ENCODE results near the gene ENPP1.

Gene ENPP1

DNA sequence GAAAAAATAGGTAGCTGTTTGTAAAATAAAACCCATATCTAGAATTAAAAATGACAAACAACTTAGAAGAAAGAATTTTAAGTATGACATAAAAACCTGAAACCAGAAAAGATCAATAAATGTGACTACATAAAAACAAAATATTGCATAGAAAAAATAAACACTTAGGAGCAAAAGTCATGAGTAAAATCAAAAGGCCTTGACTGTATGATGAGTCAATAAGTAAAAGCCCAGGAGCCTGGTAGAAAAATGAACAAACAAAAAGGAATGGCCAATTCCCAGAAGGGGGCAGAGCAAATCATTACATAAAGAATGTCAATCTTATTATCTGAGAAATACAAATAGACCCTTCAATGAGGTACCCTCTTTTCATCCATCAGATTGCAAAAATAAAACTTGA lies 20.7 kb upstream of the ENPP1 start:
- H3K9me3 Mint-ChIP-seq, result no peaks in the 10 kb centered on the region
- no peak overlapping the region for H3K27ac Mint-ChIP-seq
- H3K36me3 Mint-ChIP-seq (ENCODE audit: low read depth), result no peaks in the 10 kb centered on the region
- TF ChIP-seq, protein P1, sequence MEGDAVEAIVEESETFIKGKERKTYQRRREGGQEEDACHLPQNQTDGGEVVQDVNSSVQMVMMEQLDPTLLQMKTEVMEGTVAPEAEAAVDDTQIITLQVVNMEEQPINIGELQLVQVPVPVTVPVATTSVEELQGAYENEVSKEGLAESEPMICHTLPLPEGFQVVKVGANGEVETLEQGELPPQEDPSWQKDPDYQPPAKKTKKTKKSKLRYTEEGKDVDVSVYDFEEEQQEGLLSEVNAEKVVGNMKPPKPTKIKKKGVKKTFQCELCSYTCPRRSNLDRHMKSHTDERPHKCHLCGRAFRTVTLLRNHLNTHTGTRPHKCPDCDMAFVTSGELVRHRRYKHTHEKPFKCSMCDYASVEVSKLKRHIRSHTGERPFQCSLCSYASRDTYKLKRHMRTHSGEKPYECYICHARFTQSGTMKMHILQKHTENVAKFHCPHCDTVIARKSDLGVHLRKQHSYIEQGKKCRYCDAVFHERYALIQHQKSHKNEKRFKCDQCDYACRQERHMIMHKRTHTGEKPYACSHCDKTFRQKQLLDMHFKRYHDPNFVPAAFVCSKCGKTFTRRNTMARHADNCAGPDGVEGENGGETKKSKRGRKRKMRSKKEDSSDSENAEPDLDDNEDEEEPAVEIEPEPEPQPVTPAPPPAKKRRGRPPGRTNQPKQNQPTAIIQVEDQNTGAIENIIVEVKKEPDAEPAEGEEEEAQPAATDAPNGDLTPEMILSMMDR (IDR thresholded peaks at IDR 0.05; ENCODE audit: unreplicated experiment in 3 of 3), result no peak
- H3K4me1 Mint-ChIP-seq, result peaks cover 28% of the 10 kb centered on the region
- H3K4me3 Mint-ChIP-seq, result no peak overlapping the region
- no peaks in the 10 kb centered on the region for H3K27me3 Mint-ChIP-seq (ENCODE audit: low read depth)

DNA sequence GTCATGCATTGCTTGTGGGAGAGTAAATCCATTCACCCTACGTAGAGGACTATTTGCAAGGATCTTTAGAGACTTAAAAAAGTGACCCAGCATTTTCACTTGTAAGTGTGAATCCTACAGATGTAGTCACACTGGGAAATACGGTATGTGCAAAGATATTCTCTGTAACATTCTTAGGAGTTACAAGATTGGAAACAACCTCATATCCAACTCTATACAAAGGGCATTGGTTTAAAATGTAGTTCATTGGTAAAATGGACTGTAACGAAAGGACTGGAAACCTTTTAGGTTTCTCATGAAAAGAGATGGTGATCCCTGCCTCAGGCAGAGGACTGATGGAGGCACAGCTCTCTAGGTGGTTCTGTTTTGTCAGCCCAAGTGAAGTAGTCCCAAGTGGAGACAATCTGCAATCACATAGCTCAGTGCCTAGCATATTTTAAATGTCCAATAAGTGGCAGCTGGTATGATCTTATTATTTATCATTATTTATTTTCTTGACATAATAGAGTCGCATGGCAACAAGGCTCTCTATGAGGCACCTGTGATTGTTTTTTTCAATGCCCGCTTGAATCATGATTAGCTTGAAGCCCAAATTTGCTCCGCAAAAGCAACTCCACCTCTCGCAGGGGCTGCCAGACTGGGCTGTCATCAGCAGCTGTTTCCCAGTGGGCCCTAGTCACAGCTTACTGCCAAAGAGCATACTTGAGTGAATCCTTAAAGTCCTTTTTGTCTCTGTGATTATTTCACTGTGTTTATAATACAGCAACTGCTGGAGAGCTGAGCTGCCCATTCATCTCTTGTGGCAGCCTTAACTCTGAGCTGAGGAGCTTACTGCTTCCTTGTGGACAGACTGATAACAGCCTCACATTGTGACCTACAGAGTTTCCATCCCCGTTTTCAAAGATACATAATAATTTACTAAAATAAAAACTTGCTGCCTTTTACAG lies 19.8 kb upstream of the ENPP1 start:
- Mint-ChIP-seq H3K9me3 (no peaks in the 10 kb centered on the region), H3K4me3 (peak overlapping the region in 1 of 3 experiments; percentile 16), H3K4me1 (peaks cover 28% of the 10 kb centered on the region), H3K27ac (peak overlapping the region; percentile 34 to 70 (median 36)), H3K36me3 (ENCODE audit: low read depth) (no peaks in the 10 kb centered on the region), H3K27me3 (ENCODE audit: low read depth) (peaks cover 1% of the 10 kb centered on the region)
- TF ChIP-seq, protein P1 (IDR thresholded peaks at IDR 0.05; ENCODE audit: unreplicated experiment in 3 of 3), result peak in 2 of 3 experiments; percentile 18 to 22

DNA sequence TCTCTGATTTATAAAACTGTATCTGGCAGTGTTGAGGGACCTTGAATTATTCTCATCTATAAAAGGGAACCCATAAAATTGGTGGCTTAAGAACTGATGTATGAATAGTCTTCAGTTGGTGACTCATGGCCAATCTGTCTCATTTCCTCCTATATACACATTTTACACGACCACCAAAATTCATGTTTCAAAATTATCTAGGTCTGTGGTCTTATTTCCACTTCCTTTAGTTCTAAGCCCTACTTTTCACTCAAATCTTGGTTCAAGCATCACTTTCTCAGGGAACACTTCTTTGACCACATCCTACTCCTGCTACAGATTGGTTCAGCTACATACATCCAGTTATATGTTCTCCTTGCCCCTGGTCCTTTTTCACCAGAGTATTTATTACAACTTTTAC lies 18.6 kb upstream of the ENPP1 start:
- H3K27me3 Mint-ChIP-seq (ENCODE audit: low read depth), result peaks cover 3% of the 10 kb centered on the region
- H3K4me3 Mint-ChIP-seq, result no peak overlapping the region
- TF ChIP-seq, protein P1 (IDR thresholded peaks at IDR 0.05; ENCODE audit: unreplicated experiment in 3 of 3), result no peak
- H3K36me3 Mint-ChIP-seq (ENCODE audit: low read depth), result no peaks in the 10 kb centered on the region
- H3K4me1 Mint-ChIP-seq, result peaks cover 28% of the 10 kb centered on the region
- H3K9me3 Mint-ChIP-seq, result no peaks in the 10 kb centered on the region
- H3K27ac Mint-ChIP-seq, result peak overlapping the region in 1 of 3 experiments; percentile 34

DNA sequence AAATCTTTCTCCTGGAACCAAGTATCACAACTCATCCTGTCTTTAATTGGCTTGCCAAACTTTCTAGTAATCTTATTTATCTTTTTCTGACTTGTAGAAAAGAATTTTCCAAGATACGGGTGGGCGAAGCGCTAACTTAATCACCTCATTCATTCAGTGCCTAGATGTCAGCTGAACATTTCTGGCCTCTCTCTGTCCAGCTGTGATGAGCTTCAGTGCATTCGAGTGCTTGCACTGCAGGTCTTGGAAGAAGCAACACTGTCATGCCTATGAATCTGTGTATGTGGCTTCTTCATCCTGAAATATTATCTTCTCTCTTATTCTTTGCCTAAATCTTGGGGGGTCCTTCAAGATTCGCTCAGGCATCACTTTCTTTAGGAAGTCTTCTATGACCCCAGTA lies 16.3 kb upstream of the ENPP1 start:
- H3K4me1 Mint-ChIP-seq, result peaks cover 28% of the 10 kb centered on the region
- H3K27me3 Mint-ChIP-seq (ENCODE audit: low read depth), result peaks cover 3% of the 10 kb centered on the region
- H3K36me3 Mint-ChIP-seq (ENCODE audit: low read depth), result no peaks in the 10 kb centered on the region
- no peaks in the 10 kb centered on the region for H3K9me3 Mint-ChIP-seq
- no peak overlapping the region for H3K4me3 Mint-ChIP-seq
- TF ChIP-seq, protein P1 (IDR thresholded peaks at IDR 0.05; ENCODE audit: unreplicated experiment in 3 of 3), result no peak
- H3K27ac Mint-ChIP-seq, result peak overlapping the region in 1 of 3 experiments; percentile 8

DNA sequence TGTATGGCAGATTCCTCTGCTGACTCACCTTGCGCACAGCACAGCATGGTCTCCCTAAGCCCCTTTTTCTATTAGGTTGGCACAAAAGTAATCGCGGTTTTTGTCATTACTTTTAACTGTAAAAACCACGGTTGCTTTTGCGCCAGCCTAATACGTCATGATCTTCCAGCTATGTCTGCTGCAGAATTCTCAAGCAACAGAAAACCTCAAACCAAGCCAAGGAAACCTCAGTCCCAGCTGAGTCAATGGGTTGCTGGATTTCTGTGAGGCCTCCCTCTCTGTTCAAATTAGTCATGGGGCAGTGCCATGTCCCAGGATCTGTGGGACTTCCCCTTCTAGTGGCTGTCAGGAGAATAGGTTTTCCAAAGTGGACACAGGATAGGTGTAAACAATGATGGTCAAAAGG lies 15.7 kb upstream of the ENPP1 start:
- H3K4me1 Mint-ChIP-seq, result peaks cover 28% of the 10 kb centered on the region
- no peak overlapping the region for H3K27ac Mint-ChIP-seq
- no peak overlapping the region for H3K4me3 Mint-ChIP-seq
- H3K27me3 Mint-ChIP-seq (ENCODE audit: low read depth), result peaks cover 3% of the 10 kb centered on the region
- TF ChIP-seq, protein P1 (IDR thresholded peaks at IDR 0.05; ENCODE audit: unreplicated experiment in 3 of 3), result no peak
- no peaks in the 10 kb centered on the region for H3K36me3 Mint-ChIP-seq (ENCODE audit: low read depth)
- H3K9me3 Mint-ChIP-seq, result no peaks in the 10 kb centered on the region
